NCI-H1092 (cell line): ENCODE results near the gene C20orf202.
"Not testable (repeated sequence)": the region's sequence is repeated elsewhere in the genome, so short reads cannot be mapped to it uniquely, and the experiment has no call there.

ENCODE experiments used
- DNase-seq: peaks from one replicate; lab custom pipeline; 2025; lab: John Stamatoyannopoulos, UW

The C20orf202 gene

DNA sequence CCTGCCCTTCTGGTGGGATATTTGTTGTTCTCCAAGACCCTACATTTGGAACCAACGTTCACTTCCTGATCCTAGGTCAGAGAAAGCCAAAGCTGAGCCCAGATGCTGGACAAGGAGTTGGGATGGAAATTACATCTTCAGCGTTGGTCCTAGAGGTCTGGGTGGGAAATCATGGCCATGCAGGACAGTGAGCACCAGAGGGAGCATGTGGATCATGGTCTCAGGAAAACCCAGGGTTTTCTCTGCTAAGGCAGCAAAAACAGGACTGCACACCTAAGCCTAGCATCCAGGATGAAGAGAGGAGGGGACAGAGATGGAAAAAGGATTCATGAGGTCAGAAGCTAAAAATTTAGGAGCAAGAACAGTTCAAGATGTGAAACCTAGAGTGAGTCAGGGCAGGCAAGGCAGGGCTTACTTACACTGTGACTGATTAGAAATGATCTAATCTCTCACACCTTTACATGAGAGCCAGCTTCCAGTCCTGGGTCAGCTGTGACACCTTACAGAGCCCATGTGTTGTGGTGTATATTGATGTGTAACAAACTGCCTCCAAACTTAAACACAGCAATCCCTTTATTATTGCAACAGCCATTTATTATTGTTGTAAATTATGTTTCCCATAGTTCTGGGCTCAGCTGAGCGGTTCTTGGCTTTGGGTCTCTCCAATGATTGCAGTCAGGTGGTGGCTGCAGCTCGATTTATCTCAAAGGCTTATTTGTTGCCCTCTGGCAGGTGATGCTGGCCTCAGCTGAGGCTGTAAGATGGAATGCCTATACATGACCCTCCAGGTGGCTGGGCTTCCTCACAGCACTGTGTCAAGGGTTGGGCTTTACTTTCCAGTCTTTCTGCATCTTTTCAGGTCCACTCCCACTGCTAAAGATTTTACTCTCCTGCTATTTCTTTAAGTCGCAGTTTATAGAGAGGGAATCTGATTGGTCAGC, 6.5 kb downstream of the C20orf202 start:
- DNase-seq: no peak

DNA sequence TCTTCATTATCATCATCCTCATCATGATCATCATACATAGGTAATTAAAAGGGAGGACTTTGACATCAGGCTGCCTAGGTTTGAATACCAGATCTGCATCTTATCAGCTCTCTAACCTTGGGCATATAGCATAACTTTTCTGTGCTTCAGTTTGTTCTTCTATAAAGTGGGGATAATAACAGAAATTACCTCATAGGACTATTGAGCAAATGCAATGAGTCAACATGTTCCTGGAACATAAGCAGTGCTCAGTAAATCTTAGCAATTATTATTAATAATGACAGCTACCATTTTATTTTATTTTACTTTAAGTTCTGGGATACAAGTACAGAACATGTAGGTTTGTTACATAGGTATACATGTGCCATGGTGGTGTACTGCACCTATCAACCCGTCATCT, 7.2 kb downstream of the C20orf202 start:
- no peak for DNase-seq

DNA sequence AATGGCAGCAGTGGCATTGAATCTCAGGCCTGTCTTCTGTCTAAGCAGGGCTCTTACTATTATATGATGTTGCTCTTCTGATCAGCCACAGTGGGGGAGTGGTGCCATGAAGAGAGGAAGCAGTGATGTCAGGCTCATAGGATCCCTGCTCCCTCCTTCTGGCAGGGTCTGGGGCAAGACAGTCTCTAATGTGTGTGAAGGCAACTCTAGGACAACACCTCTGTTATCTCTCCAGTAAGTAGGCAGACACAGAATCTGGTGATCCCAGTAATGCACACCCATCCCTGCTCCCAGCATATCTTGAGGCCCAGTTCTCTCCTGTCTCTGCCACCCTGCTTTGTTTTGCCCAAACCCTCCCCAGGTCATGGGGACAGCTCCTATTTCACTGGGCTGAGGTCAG, 8.8 kb downstream of the C20orf202 start:
- DNase-seq: no peak

DNA sequence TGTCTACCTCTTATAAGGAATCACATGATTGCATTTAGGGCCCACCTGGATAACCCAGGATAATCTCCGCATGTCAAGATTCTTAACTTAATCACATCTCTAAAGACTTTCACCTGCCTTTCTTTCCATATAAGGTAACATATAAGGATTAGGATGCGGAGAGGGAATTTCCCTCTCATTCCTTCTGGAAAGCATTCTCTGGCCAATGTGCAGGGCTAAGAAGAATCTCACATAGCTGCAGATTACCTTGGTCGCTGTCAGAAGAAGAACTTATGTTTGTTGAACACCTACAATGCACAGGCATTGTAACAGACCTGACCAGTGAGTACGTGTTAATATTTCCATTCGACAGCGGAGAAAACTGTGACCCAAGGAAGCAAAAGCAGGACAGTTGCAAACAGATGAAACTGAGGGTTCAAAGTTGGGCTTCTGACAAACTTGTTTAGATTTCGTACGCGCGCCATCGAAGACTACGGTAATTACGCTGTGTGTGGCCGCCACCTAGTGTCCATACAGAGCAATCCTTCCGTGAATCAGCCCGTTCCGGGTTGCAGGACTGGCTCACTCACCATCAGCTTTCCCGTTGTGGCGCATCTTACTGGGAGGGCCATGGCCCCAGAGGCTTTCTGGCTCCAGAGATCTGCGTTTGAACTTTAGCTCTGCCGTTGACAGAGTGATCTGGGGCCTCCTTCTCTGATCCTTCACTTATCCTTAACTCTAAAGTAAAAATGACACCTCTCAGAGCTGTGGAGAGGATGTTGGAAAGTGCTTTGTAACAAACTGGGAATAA, 9.5 kb downstream of the C20orf202 start:
- DNase-seq: peak; percentile 30

DNA sequence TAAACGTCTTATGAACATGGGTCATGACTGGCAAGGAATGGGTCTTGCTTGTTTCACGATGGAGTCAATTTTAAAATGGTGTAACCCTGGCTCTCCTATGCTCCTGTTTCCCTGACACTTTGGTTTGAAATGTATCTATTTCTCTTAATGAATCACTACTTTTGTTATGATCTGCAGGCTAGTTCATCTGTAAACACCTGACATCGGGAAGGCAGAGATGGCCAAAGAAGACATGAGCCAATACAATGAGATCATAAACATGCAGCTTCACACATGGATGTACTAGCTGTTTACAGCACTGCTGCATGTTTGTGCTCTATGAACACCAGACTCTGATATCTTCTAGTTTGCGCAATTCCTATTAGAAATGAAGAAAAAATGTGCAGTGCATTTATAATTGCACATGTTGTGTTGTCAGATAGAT, 11.6 kb downstream of the C20orf202 start:
- DNase-seq: no peak

DNA sequence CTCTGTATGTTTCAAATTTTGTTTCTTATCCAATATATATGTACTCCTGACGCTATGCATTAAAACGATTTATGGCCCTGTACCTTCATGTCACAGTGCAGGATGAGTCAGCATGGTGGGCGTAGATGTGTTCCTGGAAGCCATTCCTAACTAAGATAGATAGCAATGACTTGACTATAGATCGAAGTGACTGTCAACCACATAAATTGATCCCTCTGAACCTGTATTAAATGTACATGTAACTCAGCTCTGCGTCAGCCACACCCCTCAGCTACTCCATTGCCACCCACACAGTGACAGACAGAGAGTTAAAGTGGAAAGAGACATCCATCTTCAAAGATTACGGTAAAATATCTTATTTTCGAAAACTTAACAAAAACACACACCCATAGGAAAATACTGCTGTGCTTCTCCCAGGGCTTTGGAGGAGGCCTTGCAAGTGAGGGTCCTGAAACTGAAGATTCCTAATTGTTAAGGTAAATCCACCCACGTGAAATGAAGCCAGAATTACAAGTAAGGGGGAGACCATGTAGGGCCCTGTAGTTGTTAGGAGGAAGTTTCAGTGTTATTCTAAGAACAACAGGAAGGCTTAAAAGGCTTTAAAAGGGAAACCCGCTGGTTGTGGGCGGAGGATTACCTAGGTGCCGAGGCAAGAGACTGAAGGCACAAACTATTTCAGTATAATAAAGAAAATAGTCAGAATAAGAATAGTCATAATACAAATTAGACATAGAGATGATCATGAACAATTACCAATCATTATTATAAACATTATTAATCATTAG, 12.3 kb downstream of the C20orf202 start:
- no peak for DNase-seq

DNA sequence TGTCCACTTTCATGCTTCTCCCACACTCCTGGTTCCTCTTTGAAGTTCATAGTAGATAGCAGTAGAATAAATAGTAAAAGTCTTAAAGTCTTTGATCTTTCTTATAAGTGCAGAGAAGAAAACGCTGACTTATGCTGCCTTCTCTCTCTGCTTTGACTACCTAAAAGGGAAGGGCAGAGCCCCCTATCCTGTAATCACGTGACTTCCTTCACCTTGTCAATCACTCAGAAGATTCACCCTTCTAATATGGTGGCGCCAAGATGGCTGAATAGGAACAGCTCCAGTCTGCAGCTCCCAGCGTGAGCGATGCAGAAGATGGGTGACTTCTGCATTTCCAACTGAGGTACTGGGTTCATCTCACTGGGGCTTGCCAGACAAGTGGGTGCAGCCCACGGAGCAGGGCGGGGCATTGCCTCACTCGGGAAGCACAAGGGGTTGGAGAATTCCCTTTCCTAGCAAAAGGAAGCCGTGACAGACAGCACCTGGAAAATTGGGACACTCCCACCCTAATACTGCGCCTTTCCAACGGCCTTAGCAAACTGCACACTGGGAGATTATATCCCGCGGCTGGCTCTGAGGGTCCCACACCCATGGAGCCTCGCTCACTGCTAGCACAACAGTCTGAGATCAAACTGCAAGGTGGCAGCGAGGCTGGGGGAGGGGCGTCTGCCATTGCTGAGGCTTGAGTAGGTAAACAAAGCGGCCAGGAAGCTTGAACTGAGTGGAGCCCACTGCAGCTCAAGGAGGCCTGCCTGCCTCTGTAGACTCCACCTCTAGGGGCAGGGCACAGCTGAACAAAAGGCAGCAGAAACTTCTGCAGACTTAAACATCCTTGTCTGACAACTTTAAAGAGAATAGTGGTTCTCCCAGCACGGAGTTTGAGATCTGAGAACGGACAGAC, 13.5 kb downstream of the C20orf202 start:
- DNase-seq: not testable (repeated sequence)

DNA sequence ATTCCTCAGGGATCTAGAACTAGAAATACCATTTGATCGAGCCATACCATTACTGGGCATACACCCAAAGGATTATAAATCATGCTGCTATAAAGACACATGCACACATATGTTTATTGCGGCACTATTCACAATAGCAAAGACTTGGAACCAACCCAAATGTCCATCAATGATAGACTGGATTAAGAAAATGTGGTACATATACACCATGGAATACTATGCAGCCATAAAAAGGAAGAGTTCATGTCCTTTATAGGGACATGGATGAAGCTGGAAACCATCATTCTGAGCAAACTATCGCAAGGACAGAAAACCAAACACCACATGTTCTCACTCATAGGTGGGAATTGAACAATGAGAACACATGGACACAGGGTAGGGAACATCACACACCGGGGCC, 19.5 kb downstream of the C20orf202 start:
- DNase-seq: not testable (repeated sequence)

DNA sequence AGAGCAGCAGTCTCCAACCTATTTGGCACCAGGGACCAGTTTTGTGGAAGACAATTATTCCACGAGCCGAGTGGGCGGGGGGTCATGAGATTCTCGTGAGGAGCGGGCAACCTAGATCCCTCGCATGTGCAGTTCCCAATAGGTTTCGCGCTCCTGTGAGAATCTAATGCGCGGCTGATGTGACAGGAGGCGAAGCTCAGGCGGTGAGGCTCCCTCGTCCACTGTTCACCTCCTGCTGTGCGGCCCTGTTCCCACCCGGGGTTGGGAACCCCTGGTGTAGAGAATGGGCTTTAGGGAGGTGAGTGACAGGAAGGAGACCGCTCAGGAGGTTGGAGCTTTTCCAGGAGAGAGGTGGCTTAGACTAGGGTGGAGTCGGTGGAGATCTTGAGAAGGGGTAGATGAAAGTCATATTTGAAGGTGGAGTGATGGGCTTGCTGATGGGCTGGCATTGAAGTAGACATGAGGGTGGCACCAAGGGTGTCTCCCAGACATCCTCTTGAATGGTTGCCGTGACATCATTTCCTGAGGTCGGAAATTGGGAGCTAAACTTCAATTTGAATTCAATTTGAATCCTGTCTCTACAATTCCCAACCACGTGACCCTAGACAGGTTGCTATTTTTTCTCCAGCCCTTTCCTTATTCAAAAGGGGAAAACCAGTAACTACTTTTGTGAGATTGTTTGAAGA, 21.1 kb downstream of the C20orf202 start:
- no peak for DNase-seq

DNA sequence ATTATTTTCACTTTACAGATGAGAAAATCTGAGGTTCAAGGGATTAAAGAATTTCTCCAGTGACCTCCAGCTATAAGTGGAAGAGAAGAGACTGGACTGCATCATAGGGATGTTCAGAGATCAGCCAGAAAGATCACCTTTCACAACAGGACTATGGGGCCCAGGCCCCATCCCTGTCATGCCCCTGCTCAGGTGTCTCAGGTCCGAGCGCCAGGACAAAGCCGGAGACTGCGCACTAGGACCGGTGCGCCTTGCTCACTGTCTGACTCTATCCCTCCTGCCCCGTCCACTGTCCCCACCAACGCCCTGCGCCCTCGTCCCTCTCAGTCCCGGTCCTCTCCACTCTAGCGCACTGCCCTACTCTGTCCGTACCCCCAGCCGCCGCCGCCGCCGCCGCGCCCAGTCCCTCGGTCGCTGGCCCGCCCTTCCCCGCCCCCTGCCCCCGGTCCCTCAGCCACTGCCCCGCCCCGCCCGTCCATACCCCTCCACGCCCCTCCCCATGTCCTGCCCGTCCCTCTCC, 22.1 kb downstream of the C20orf202 start:
- DNase-seq: no peak

DNA sequence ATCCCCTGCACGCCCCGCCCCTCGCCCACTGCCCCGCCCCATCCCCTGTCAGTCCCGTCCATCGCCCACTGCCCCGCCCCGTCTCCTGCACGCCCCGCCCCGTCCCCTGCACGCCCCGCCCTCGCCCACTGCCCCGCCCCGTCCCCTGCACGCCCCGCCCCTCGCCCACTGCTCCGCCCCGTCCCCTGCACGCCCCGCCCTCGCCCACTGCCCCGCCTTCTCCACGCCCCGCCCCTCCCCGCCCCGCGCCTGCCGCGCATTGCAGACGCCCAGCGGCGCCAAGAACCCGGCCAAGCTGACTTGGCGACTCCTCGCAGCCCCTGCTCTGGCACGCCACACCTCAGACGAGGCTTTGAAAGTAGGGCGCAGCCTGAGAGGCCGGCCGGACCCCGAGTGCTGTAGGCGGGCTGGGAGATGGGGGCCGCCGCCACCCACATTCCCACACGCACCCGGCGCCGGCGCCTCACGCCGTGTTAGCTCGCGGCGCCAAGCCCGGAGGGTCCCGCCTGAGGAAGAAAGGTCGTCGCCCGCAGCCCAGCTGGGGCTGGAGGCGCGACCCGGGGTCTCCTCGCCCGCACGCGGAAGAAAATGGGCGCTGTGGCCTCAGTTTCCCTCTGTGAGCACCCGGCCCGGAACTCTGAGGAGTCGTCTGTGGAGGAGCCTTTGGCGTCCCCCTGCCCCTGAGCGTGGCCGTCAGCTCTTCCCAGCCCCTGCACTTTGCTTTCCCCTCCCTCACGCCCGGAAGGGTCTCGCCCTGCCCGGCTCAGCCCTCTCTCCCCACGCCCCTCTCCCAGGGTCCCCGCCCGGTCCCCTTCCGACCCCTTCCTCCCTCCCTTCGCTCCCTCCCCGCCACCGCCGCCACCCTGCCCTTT, 22.8 kb downstream of the C20orf202 start, which contains the start of gene RAD21L1:
Gene RAD21L1, plus strand, starts transcription at position 262 of the 872 bp plus-strand sequence. CDS start 2,410 bp downstream, outside the sequence.
- no peak for DNase-seq

DNA sequence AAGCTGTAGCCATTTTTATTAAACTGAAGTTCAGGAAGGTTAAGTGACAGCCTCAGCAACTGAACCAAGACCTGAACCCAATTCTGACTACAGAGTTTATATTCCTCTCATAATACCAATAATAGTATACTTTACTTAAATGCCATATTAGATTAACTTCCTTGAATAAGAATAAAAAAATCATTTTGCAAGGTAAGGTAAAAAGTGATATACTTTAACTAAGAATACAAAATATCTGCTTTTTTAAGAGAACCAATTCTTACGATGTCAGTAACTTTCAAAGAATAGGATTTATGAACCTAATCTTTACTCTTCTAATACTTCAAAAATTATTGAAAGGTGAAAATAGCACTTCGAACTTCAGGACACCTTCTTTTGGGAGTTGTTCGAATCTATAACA, 26.3 kb downstream of the C20orf202 start:
- DNase-seq: no peak

DNA sequence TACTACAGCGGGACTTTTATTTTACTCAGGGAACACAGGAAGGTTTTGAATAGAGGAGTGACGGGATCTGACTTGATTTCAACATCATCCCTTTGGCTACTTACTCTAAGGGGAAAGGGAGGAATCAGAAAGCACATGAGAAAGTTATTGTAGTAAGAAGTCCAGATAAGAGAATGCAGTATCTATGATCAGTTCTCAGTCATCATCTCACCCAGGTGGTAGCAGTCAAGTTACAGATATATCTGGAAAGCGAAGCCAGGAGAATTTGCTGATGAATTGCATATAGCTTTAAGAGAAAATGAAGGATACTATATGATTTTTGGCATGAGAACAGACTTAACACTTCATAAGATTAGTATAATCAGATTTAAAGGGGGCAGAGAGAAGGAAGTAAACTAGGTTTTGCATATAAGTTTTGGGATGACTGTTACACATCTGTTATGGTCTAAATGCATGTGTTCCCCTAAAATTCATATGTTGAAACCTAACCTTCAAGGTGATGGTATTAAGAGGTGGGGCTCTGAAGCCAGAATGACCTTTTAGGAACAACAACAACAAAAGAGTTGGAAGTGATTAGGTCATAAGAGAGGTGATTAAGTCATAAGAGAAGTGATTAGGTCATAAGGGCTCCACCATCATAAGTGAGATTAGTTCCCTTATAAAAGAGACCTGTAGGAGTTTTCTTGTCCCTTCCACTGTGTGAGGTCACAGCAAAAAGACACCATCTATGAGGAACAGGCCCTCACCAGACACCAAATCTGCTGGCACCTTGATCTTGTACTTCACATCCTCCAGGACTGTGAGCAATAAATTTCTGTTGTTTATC, 29.2 kb downstream of the C20orf202 start:
- DNase-seq: no peak

DNA sequence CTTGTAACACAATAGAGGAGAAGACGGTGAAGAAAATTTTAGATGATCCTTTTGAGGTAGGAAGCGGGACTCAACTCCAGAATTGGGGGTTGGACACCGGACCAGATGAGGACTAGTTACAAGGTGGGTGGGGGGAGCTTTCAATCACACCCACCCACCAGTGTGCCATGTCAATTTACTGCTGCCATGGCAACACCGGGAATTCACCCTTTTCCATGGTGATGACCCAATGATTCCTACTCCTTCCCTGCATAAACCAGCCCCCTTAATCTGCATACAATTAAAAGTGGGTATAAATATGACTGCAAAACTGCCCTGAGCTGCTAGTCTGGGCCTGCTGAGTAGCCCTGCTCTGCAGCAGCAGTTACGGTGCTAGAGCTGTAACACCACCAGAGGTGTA, 37.3 kb downstream of the C20orf202 start:
- no peak for DNase-seq

DNA sequence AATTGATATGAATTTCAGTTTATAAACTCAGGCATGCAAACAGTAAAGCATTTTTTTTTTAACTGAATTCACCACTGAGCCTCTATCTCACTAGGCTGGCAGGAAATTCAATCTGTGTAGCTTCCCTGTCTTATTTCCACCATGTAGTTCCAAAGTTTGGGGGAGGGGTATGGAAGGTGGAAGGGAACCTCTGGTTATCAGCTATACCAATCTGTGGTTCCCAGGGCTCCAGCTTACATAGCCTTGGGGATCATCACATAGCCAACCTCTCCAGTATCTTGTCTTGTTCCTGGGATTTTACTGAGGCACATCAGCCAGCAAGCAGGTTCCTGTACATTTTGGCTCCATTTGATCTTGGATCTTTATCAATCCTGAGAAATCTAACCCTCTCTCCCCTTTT, 38.2 kb downstream of the C20orf202 start:
- no peak for DNase-seq

DNA sequence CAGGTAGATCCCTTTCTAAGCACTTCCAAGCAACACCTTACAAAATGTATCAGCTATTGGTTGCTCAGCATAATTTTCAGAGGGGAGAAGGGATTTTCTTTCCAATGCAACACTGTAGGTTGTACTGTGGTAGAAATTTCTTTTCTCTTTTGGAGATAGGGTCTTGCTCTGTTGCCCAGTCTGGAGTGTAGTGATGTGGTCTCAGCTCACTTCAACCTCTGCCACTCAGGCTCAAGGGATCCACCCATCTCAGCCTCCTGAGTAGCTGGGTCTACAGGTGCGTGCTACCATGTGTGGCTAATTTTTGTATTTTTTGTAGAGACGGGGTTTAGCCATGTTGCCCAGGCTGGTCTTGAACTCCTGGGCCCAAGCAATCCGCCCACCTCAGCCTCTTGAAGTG, 38.8 kb downstream of the C20orf202 start:
- DNase-seq: no peak

DNA sequence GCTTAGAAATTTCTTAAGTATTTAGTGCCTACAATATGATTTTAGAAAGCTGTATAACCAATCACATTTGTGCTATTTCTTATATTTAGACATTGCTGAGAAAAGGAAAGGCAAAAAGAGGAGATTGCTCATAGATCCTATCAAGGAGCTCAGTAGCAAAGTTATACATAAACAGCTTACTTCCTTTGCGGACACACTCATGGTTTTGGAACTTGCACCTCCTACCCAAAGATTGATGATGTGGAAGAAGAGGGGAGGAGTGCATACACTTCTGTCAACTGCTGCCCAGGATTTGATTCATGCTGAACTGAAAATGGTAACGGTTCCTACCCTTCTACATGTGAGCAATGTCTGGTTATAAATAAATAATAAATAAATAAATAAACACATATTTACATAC, 39.3 kb downstream of the C20orf202 start:
- DNase-seq: no peak

DNA sequence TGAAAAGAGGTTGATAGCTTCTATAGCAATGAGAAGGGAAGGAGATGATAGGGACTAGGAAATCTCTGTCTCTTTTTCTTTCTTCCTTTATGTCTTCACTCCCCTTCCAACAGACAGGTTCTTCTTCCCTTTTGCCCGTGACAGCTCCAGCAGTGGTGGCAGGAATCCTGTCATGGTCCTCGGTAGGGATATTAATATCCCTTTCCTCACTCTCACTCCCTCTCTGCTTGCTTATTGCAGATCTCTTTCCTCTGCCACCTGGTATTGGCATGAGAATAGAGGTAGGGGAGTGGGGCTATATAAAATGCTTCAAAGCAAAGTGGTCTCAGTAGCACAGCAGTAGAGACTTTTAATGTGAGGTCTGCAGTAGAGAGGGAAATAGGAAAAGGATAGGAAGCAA, 42.3 kb downstream of the C20orf202 start:
- DNase-seq: no peak
